CD14-positive monocyte (primary cell): ENCODE data around the gene POLD4. TPM values are rescaled to one million over a fixed set of nuclear protein-coding genes. Genes with fewer than 3 reads are reported as not detected.

Experiments
- DNase-seq, 3 donors: peaks; one replicate each; pipeline ENCODE4 v3.0.0-alpha.2; 2011 to 2022
- H2AFZ ChIP-seq: 2 replicates; pipeline ENCODE4 v1.6.0; 2012; ENCODE audit warnings: mild to moderate bottlenecking, low read depth, low read length, inconsistent platforms; ENCODE audit not compliant: insufficient read depth, poor library complexity, severe bottlenecking
- H3K27ac ChIP-seq, 2 donors: 1 replicate in 1 of 2; 2 replicates in 1 of 2; pipeline ENCODE4 v1.5.1; 2012 to 2013; ENCODE audit warnings: low read length in 2 of 2, control low read depth in 1 of 2, inconsistent platforms in 1 of 2, low read depth in 1 of 2, mild to moderate bottlenecking in 1 of 2
- H3K27me3 ChIP-seq, 2 donors: one replicate each; pipeline versions ENCODE4 v1.6.0 to v1.6.1; 2011 to 2013; ENCODE audit warnings: low read length in 2 of 2; ENCODE audit not compliant: control insufficient read depth in 2 of 2, insufficient read depth in 2 of 2
- H3K36me3 ChIP-seq, 2 donors: replicated peaks in 1 of 2; 1 replicate in 1 of 2; 2 replicates in 1 of 2; pipeline versions ENCODE4 v1.5.1 to v1.6.1; 2012 to 2013; ENCODE audit warnings: low read length in 2 of 2, control low read depth in 1 of 2, inconsistent platforms in 1 of 2, mild to moderate bottlenecking in 1 of 2; ENCODE audit not compliant: insufficient read depth in 2 of 2, control insufficient read depth in 1 of 2
- H3K4me1 ChIP-seq, 2 donors: 1 replicate in 1 of 2; 2 replicates in 1 of 2; pipeline versions ENCODE4 v1.5.1 to v1.6.1; 2012 to 2013; ENCODE audit warnings: low read length in 2 of 2, control low read depth in 1 of 2, inconsistent platforms in 1 of 2, mild to moderate bottlenecking in 1 of 2, moderate library complexity in 1 of 2; ENCODE audit not compliant: insufficient read depth in 2 of 2, control insufficient read depth in 1 of 2
- H3K4me2 ChIP-seq: replicated peaks from 2 replicates; pipeline ENCODE3; 2012; ENCODE audit warnings: low read length, moderate library complexity, mild to moderate bottlenecking; ENCODE audit not compliant: poor library complexity, severe bottlenecking; ENCODE audit errors: extremely low read depth
- H3K4me3 ChIP-seq, 3 experiments: fragments of 200-600 bp in 1 of 3; sonication (generic) in 1 of 3; replicated peaks in 1 of 3; 1 replicate in 2 of 3; 2 replicates in 1 of 3; pipeline ENCODE4 v1.5.1; 2011 to 2013; ENCODE audit warnings: low read length in 3 of 3, mild to moderate bottlenecking in 3 of 3, control low read depth in 2 of 3, low read depth in 2 of 3, inconsistent platforms in 1 of 3, moderate library complexity in 1 of 3
- H3K79me2 ChIP-seq: 2 replicates; pipeline ENCODE4 v1.6.0; 2012; ENCODE audit warnings: mild to moderate bottlenecking, control low read depth, inconsistent platforms, low read length, moderate library complexity; ENCODE audit not compliant: insufficient read depth
- H3K9ac ChIP-seq: 2 replicates; pipeline ENCODE4 v1.6.0; 2017; ENCODE audit warnings: low read length, mild to moderate bottlenecking; ENCODE audit not compliant: insufficient read depth, poor library complexity, severe bottlenecking
- H3K9me3 ChIP-seq, 2 donors: replicated peaks in 1 of 2; 1 replicate in 1 of 2; 2 replicates in 1 of 2; pipeline versions ENCODE4 v1.5.1 to v1.6.1; 2012 to 2013; ENCODE audit warnings: low read length in 2 of 2, control low read depth in 1 of 2; ENCODE audit not compliant: control insufficient read depth in 1 of 2, insufficient read depth in 1 of 2
- H4K20me1 ChIP-seq: 2 replicates; pipeline ENCODE4 v1.6.0; 2012; ENCODE audit warnings: mild to moderate bottlenecking, low read length, control low read depth, moderate library complexity; ENCODE audit not compliant: insufficient read depth
- H3K27ac Mint-ChIP-seq, 7 donors: one replicate each; pipeline ENCODE4 v1.8.0; 2020; ENCODE audit warnings: mild to moderate bottlenecking in 7 of 7, mixed read lengths in 7 of 7, moderate library complexity in 6 of 7, inconsistent platforms in 2 of 7
- H3K27me3 Mint-ChIP-seq, 3 donors: one replicate each; pipeline ENCODE4 v1.8.0; 2021 to 2022; ENCODE audit warnings: low read depth in 3 of 3, mild to moderate bottlenecking in 3 of 3, mixed read lengths in 3 of 3, moderate library complexity in 3 of 3, inconsistent platforms in 1 of 3
- H3K36me3 Mint-ChIP-seq, 2 donors: one replicate each; pipeline ENCODE4 v1.8.0; 2020; ENCODE audit warnings: mixed read lengths in 2 of 2, inconsistent platforms in 1 of 2, mild to moderate bottlenecking in 1 of 2
- H3K4me1 Mint-ChIP-seq: one replicate; pipeline ENCODE4 v1.8.0; 2020; ENCODE audit warnings: mild to moderate bottlenecking, mixed read lengths
- H3K4me3 Mint-ChIP-seq, 2 donors: one replicate each; pipeline ENCODE4 v1.8.0; 2020; ENCODE audit warnings: mild to moderate bottlenecking in 2 of 2, mixed read lengths in 2 of 2, moderate library complexity in 1 of 2
- H3K9me3 Mint-ChIP-seq, 7 donors: one replicate each; pipeline ENCODE4 v1.8.0; 2020 to 2022; ENCODE audit warnings: mixed read lengths in 7 of 7, mild to moderate bottlenecking in 6 of 7, moderate library complexity in 6 of 7, inconsistent platforms in 2 of 7
- CTCF ChIP-seq: fragments of 200-600 bp; IDR thresholded peaks from one replicate; pipeline ENCODE4 v1.8.0; 2022; ENCODE audit warnings: antibody characterized with exemption, mild to moderate bottlenecking
- WGBS: methylation state at CpG from one replicate; pipeline ENCODE4 v1.1.5; 2013; ENCODE audit warnings: missing lambda C conversion rate; ENCODE audit not compliant: insufficient coverage; 5-methylcytosine and 5-hydroxymethylcytosine counted together
- intact Hi-C, 2 donors: fragments of 100-400 bp; cut with micrococcal nuclease; formaldehyde crosslinking; loops; one replicate each; pipeline versions ENCODE4 v1.15.0 to v1.15.1; 2023
- polyA plus RNA-seq, 3 donors: library from polyadenylated mRNA; depleted of rRNA in 1 of 3; unstranded in 2 of 3; stranded (reverse) in 1 of 3; fragments of 300-500 nt in 2 of 3; fragments of >200 nt in 1 of 3; fragmentation: Illumina TruSeq in 2 of 3; gene quantifications; 1 replicate in 2 of 3; 2 replicates in 1 of 3; pipeline ENCODE4 v1.2.3, GENCODE V29; 2012 to 2021

POLD4 gene
- polyA plus RNA-seq, 3 donors = 157 to 205 (median 176) TPM

- Histone ChIP-seq H4K20me1 (peaks cover 23% of the 10 kb centered on the region), H3K4me2 (no peak overlapping the region), H3K79me2 (peaks cover 36% of the 10 kb centered on the region), H3K9ac (no peak overlapping the region), H3K36me3 (peaks cover 0 to 5% of the 10 kb centered on the region in 2 donors), H3K27ac (no peak overlapping the region), H3K27me3 (no peaks in the 10 kb centered on the region), H2AFZ (no peak overlapping the region), H3K4me1 (peaks cover 25 to 37% of the 10 kb centered on the region in 2 donors), H3K9me3 (no peaks in the 10 kb centered on the region), H3K4me3 (no peak overlapping the region)
- TF ChIP-seq CTCF = peak; percentile 62
- Mint-ChIP-seq H3K4me1 (peaks cover 41% of the 10 kb centered on the region), H3K36me3 (peaks cover 3 to 7% of the 10 kb centered on the region in 2 donors), H3K27ac (peak overlapping the region in 3 of 7 donors; percentile 22 to 71 (median 48)), H3K27me3 (peaks cover 0 to 8% (median 1%) of the 10 kb centered on the region in 3 donors), H3K9me3 (peaks cover 0 to 1% (median 0%) of the 10 kb centered on the region in 7 donors), H3K4me3 (no peak overlapping the region)
- 73% methylated on average over 5 of the region's 6 CpGs for WGBS
- intact Hi-C loops = no loop called here
- peak in 1 of 3 donors; percentile 42 for DNase-seq
Measured at GRCh38 chr11:67389477-67389876, 36.1 kb upstream of the POLD4 start.

- Mint-ChIP-seq H3K9me3 (peaks cover 0 to 1% (median 0%) of the 10 kb centered on the region in 7 donors), H3K27ac (peak overlapping the region in 1 of 7 donors; percentile 43), H3K4me3 (no peak overlapping the region), H3K36me3 (no peaks in the 10 kb centered on the region), H3K27me3 (peaks cover 0 to 5% (median 1%) of the 10 kb centered on the region in 3 donors), H3K4me1 (peaks cover 32% of the 10 kb centered on the region)
- intact Hi-C loops = no loop called here
- peaks cover 23 to 30% of the 10 kb centered on the region in 2 donors for H3K4me1 ChIP-seq
- H3K36me3 ChIP-seq = no peaks in the 10 kb centered on the region
- no peak overlapping the region for H3K27ac ChIP-seq
- H2AFZ ChIP-seq = no peak overlapping the region
- H3K79me2 ChIP-seq = peaks cover 28% of the 10 kb centered on the region
- no peak overlapping the region for H3K4me2 ChIP-seq
- no peaks in the 10 kb centered on the region for H3K27me3 ChIP-seq
- WGBS = no CpG with 5 or more reads among the region's 6 CpGs
- H3K9ac ChIP-seq = no peak overlapping the region
- no peak overlapping the region for H3K4me3 ChIP-seq
- no peak for DNase-seq
- no peaks in the 10 kb centered on the region for H3K9me3 ChIP-seq
- TF ChIP-seq CTCF = no peak
- H4K20me1 ChIP-seq = peaks cover 10% of the 10 kb centered on the region
Measured at GRCh38 chr11:67387518-67387917, 34.2 kb upstream of the POLD4 start.
